Liver (tissue), 9 donors: ENCODE measurements around the gene PRSS8. TPM values are rescaled to one million over a fixed set of nuclear protein-coding genes. Genes with fewer than 3 reads are reported as not detected.

Experiments
- DNase-seq: peaks from one replicate; pipeline ENCODE4 v3.0.0-alpha.2; 2017; ENCODE audit warnings: low spot score
- H3K27ac ChIP-seq, 2 donors: one replicate each; pipeline ENCODE4 v1.7.0; 2013; ENCODE audit warnings: inconsistent platforms in 2 of 2, low read length in 2 of 2, control low read depth in 1 of 2, low read depth in 1 of 2, mild to moderate bottlenecking in 1 of 2
- H3K27me3 ChIP-seq, 4 donors: one replicate each; pipeline versions ENCODE4 v1.6.1 to v1.7.0; 2013; ENCODE audit warnings: low read length in 3 of 4, inconsistent platforms in 1 of 4, mild to moderate bottlenecking in 1 of 4, moderate library complexity in 1 of 4; ENCODE audit not compliant: control insufficient read depth in 4 of 4, insufficient read depth in 4 of 4
- H3K36me3 ChIP-seq, 4 donors: one replicate each; pipeline versions ENCODE4 v1.6.1 to v1.7.0; 2013; ENCODE audit warnings: low read length in 3 of 4, mild to moderate bottlenecking in 3 of 4, low read depth in 1 of 4, moderate library complexity in 1 of 4; ENCODE audit not compliant: control insufficient read depth in 4 of 4, insufficient read depth in 3 of 4
- H3K4me1 ChIP-seq, 4 donors: one replicate each; pipeline versions ENCODE4 v1.6.1 to v1.7.0; 2013; ENCODE audit warnings: low read length in 3 of 4, mild to moderate bottlenecking in 3 of 4, moderate library complexity in 1 of 4; ENCODE audit not compliant: control insufficient read depth in 4 of 4, insufficient read depth in 4 of 4
- H3K4me3 ChIP-seq, 3 donors: one replicate each; pipeline versions ENCODE4 v1.6.1 to v1.7.0; 2013; ENCODE audit warnings: low read length in 3 of 3, control low read depth in 1 of 3, low read depth in 1 of 3, mild to moderate bottlenecking in 1 of 3
- H3K9ac ChIP-seq, 2 donors: one replicate each; pipeline ENCODE4 v1.7.0; 2013; ENCODE audit warnings: low read length in 2 of 2, mild to moderate bottlenecking in 2 of 2, moderate library complexity in 2 of 2, control low read depth in 1 of 2, low read depth in 1 of 2
- H3K9me3 ChIP-seq, 4 donors: one replicate each; pipeline versions ENCODE4 v1.6.1 to v1.7.0; 2013; ENCODE audit warnings: low read length in 3 of 4; ENCODE audit not compliant: control insufficient read depth in 4 of 4
- EGR1 ChIP-seq, 2 donors: IDR thresholded peaks; 2 replicates each; pipeline ENCODE4 v1.6.1; 2016 to 2018; ENCODE audit warnings: antibody characterized with exemption in 2 of 2, low read depth in 2 of 2
- FOXA1 ChIP-seq: IDR thresholded peaks from 2 replicates; pipeline ENCODE4 v1.6.1; 2016; ENCODE audit warnings: antibody characterized with exemption
- FOXA2 ChIP-seq: IDR thresholded peaks from 2 replicates; pipeline ENCODE4 v1.6.1; 2016; ENCODE audit warnings: antibody characterized with exemption
- GABPA ChIP-seq, 2 donors: IDR thresholded peaks in 1 of 2; conservative IDR thresholded peaks in 1 of 2; 2 replicates each; pipeline ENCODE4 v1.6.1; 2016; ENCODE audit warnings: antibody characterized with exemption in 2 of 2, mild to moderate bottlenecking in 1 of 2, moderate library complexity in 1 of 2
- HNF4A ChIP-seq, 2 donors: conservative IDR thresholded peaks; 2 replicates each; pipeline ENCODE4 v1.6.1; 2016; ENCODE audit warnings: antibody characterized with exemption in 2 of 2, mild to moderate bottlenecking in 2 of 2
- HNF4G ChIP-seq: IDR thresholded peaks from 2 replicates; pipeline ENCODE4 v1.6.1; 2016; ENCODE audit warnings: antibody characterized with exemption
- JUND ChIP-seq, 2 donors: IDR thresholded peaks; 2 replicates each; pipeline ENCODE4 v1.6.1; 2016; ENCODE audit warnings: antibody characterized with exemption in 2 of 2
- NR2F2 ChIP-seq: IDR thresholded peaks from 2 replicates; pipeline ENCODE4 v1.6.1; 2016; ENCODE audit warnings: antibody characterized with exemption
- RAD21 ChIP-seq, 2 donors: IDR thresholded peaks; 2 replicates each; pipeline ENCODE4 v1.6.1; 2016; ENCODE audit warnings: antibody characterized with exemption in 2 of 2, mild to moderate bottlenecking in 2 of 2
- RXRA ChIP-seq, 2 donors: IDR thresholded peaks; 2 replicates each; pipeline ENCODE4 v1.6.1; 2017 to 2018; ENCODE audit warnings: antibody characterized with exemption in 2 of 2, mild to moderate bottlenecking in 1 of 2
- SP1 ChIP-seq: IDR thresholded peaks from 2 replicates; pipeline ENCODE4 v1.6.1; 2018; ENCODE audit warnings: antibody characterized with exemption, mild to moderate bottlenecking
- TAF1 ChIP-seq: conservative IDR thresholded peaks from 2 replicates; pipeline ENCODE4 v1.6.1; 2016; ENCODE audit warnings: antibody characterized with exemption, mild to moderate bottlenecking
- YY1 ChIP-seq: IDR thresholded peaks from 2 replicates; pipeline ENCODE4 v1.6.1; 2016; ENCODE audit warnings: antibody characterized with exemption, mild to moderate bottlenecking
- ZBTB33 ChIP-seq: IDR thresholded peaks from 2 replicates; pipeline ENCODE4 v1.6.1; 2016; ENCODE audit warnings: antibody characterized with exemption
- WGBS: extraction: QIAGEN DNeasy Blood & Tissue Kit; methylation state at CpG from one replicate; pipeline ENCODE4 v1.1.7; 2013; 5-methylcytosine and 5-hydroxymethylcytosine counted together
- polyA plus RNA-seq, 2 donors: library from polyadenylated mRNA; stranded (reverse) in 1 of 2; unstranded in 1 of 2; fragments of 200-250 nt in 1 of 2; fragments of >200 nt in 1 of 2; fragmentation: Nextera tagmentation in 1 of 2; extraction: Ambion mirVana in 1 of 2; gene quantifications; one replicate each; pipeline versions ENCODE4 v1.2.1 to v1.2.3, GENCODE V29; 2013 to 2015
- total RNA-seq, 2 donors: library from RNA; depleted of rRNA; stranded (reverse); fragments of >200 nt; gene quantifications; one replicate each; pipeline ENCODE4 v1.2.3, GENCODE V29; 2014
- TF ChIP-seq, protein P1 (sequence below): IDR thresholded peaks from 2 replicates; pipeline ENCODE4 v1.6.1; 2016; ENCODE audit warnings: antibody characterized with exemption
- TF ChIP-seq, protein P2 (sequence below): IDR thresholded peaks from 2 replicates; pipeline ENCODE4 v1.6.1; 2016; ENCODE audit warnings: antibody characterized with exemption, mild to moderate bottlenecking
- TF ChIP-seq, protein P3 (sequence below): IDR thresholded peaks from 2 replicates; pipeline ENCODE4 v1.6.1; 2016; ENCODE audit warnings: antibody characterized with exemption
- donor health status: healthy.
- donor health status: healthy.
- donor health status: healthy.
- donor health status: healthy.
- donor health status: healthy.

PRSS8 gene
- total and polyA plus RNA-seq, 4 donors = 1.1 to 50.1 (median 8.4) TPM

DNA sequence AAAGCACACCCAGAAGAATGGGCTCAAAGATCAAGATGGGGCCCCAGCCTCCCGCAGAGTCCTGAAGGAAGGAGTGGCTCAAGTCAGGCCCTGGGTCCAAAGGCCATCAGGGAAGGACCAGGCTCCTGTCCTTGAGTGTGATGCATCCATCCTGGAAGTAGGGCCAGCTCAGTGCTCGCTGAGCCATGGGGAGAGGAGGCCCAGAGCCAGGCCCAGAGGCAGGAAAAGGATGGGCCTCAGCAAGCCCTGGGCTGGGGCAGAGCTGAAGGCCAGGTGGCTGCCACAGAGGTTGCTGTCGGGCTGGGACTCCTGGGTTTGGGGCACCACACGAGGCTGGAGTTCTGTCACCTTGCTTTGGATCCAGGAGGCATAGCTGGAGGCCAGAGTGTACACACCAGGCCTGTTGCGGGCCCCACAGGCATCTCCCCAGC lies 3.7 kb downstream of the PRSS8 start:
- H3K4me1 ChIP-seq = peaks cover 0 to 18% (median 5%) of the 10 kb centered on the region in 4 donors
- no peak for DNase-seq
- no peak overlapping the region for H3K4me3 ChIP-seq
- H3K9ac ChIP-seq = no peak overlapping the region
- H3K36me3 ChIP-seq = peaks cover 8 to 40% (median 13%) of the 10 kb centered on the region in 4 donors
- H3K9me3 ChIP-seq = no peaks in the 10 kb centered on the region
- WGBS = 89% methylated on average over 5 of the region's 5 CpGs
- H3K27ac ChIP-seq = no peak overlapping the region
- TF ChIP-seq NR2F2 = no peak
- no peak for TF ChIP-seq RAD21 (IDR thresholded peaks at IDR 0.05)
- TF ChIP-seq, protein P1, sequence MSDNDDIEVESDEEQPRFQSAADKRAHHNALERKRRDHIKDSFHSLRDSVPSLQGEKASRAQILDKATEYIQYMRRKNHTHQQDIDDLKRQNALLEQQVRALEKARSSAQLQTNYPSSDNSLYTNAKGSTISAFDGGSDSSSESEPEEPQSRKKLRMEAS = no peak
- no peak for TF ChIP-seq RXRA (IDR thresholded peaks at IDR 0.05)
- TF ChIP-seq HNF4A (conservative IDR thresholded peaks at IDR 0.05) = no peak
- TF ChIP-seq, protein P2, sequence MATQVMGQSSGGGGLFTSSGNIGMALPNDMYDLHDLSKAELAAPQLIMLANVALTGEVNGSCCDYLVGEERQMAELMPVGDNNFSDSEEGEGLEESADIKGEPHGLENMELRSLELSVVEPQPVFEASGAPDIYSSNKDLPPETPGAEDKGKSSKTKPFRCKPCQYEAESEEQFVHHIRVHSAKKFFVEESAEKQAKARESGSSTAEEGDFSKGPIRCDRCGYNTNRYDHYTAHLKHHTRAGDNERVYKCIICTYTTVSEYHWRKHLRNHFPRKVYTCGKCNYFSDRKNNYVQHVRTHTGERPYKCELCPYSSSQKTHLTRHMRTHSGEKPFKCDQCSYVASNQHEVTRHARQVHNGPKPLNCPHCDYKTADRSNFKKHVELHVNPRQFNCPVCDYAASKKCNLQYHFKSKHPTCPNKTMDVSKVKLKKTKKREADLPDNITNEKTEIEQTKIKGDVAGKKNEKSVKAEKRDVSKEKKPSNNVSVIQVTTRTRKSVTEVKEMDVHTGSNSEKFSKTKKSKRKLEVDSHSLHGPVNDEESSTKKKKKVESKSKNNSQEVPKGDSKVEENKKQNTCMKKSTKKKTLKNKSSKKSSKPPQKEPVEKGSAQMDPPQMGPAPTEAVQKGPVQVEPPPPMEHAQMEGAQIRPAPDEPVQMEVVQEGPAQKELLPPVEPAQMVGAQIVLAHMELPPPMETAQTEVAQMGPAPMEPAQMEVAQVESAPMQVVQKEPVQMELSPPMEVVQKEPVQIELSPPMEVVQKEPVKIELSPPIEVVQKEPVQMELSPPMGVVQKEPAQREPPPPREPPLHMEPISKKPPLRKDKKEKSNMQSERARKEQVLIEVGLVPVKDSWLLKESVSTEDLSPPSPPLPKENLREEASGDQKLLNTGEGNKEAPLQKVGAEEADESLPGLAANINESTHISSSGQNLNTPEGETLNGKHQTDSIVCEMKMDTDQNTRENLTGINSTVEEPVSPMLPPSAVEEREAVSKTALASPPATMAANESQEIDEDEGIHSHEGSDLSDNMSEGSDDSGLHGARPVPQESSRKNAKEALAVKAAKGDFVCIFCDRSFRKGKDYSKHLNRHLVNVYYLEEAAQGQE = no peak
- no peak for TF ChIP-seq HNF4G
- no peak for TF ChIP-seq JUND (IDR thresholded peaks at IDR 0.05)
- TF ChIP-seq FOXA2 = no peak
- no peaks in the 10 kb centered on the region for H3K27me3 ChIP-seq

DNA sequence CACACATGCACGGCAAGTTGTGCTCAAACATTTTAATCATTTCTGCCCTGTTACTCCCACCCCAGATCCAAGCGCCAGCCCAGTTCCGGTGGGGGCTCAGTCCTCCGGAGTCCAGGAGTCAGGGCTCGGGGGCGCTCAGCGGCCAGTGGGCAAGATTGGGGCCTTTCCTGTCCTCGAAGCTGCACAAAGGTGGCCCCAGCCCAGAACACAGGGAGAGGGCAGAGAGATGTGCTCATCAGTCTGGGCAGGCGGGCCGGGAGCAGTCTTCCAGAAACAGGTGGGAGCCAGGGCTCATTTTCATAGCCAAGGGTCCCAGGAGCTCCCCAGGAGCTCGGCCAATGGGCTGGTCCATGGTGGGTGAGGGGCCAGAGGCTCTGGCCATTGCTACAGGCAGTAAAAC lies 4.1 kb downstream of the PRSS8 start:
- H3K27me3 ChIP-seq = no peaks in the 10 kb centered on the region
- no peak overlapping the region for H3K9ac ChIP-seq
- H3K4me1 ChIP-seq = peaks cover 0 to 18% (median 5%) of the 10 kb centered on the region in 4 donors
- H3K9me3 ChIP-seq = no peaks in the 10 kb centered on the region
- no peak for DNase-seq
- TF ChIP-seq RAD21 (IDR thresholded peaks at IDR 0.05) (no peak), JUND (IDR thresholded peaks at IDR 0.05) (no peak), SP1 (no peak), ZBTB33 (no peak), EGR1 (IDR thresholded peaks at IDR 0.05; ENCODE audit: low read depth in 2 of 2) (no peak), FOXA2 (no peak), NR2F2 (no peak), HNF4G (no peak), TAF1 (no peak), RXRA (IDR thresholded peaks at IDR 0.05) (no peak), GABPA (IDR thresholded peaks at IDR 0.05 in 1 of 2, conservative IDR thresholded peaks at IDR 0.05 in 1 of 2) (no peak), FOXA1 (no peak), YY1 (no peak), HNF4A (conservative IDR thresholded peaks at IDR 0.05) (no peak)
- TF ChIP-seq, protein P1 = no peak
- TF ChIP-seq, protein P3, sequence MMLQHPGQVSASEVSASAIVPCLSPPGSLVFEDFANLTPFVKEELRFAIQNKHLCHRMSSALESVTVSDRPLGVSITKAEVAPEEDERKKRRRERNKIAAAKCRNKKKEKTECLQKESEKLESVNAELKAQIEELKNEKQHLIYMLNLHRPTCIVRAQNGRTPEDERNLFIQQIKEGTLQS = no peak
- TF ChIP-seq, protein P2 = no peak
- H3K36me3 ChIP-seq = peaks cover 8 to 40% (median 13%) of the 10 kb centered on the region in 4 donors
- no peak overlapping the region for H3K4me3 ChIP-seq
- WGBS = 88% methylated on average over 11 of the region's 11 CpGs
- H3K27ac ChIP-seq = no peak overlapping the region
